Fibroblast of peridontal ligament (primary cell): ENCODE data around the gene BORCS6.
"Not testable (repeated sequence)": the region's sequence is repeated elsewhere in the genome, so short reads cannot be mapped to it uniquely, and the experiment has no call there.

Source experiments
- DNase-seq: peaks from one replicate; pipeline ENCODE4 v3.0.0-alpha.2; 2010; ENCODE audit errors: extremely low read depth

BORCS6 gene

DNA sequence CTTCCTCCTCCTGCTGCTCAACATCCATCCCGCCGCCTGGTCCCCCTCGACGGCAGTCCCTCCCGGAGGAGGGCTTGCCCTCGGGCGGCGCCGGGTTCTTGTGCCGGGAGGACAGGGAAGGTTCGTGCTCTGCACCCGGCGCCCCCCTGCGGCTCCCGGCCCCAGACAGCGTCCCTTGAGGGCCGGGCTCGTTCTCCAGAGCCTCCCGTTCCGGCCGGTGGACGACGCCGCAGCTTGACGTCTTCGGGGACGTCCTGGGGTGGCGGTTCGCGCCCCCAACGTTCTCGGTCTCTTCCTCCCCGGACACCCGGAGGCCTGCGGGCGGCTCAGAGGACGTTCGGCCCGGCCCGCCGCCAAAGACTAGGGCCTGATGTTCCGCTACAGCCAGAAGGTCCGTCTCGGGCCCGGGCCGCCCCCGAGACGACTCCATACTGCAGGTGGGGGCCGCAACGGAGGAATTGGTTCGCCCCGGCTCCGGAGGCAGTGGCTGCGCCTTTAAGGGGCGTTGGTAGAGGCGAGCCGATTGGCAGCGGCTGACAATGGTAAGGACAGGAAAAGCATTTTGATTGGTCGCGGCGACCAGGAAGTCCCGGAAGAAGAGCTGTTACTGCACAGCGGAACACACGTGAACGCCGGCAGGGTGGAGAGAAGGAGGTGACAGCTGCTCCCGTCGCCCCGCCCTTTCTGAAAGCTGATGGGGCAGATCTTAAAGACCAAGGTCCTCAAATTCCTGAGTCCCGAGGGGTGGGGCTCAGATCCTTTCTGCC is at the start of gene BORCS6:
Gene BORCS6, minus strand, starts transcription at position 470 of the 767 bp plus-strand sequence. Its CDS starts 40 bp downstream, at position 430.
- peak; percentile 97 for DNase-seq

DNA sequence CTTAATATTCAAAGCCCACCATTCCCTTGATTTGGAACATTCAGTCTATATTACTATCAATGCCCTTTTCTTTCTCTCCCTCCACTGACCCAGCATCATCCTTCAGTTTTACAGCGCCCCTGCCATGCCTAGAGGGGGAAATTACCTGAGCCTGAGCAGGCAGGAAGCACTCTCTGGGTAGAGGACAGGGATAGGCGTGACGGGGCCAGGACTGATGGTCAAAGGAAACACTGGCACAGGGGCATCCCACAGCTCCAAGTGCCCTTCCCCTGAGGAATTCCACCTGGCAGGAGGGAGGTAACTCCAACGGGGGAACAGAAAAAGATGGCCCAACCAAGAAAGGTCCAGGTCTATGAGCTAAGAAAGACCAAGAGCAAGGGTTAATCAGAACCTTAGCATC is 47.9 kb upstream of the BORCS6 start:
- no peak for DNase-seq

DNA sequence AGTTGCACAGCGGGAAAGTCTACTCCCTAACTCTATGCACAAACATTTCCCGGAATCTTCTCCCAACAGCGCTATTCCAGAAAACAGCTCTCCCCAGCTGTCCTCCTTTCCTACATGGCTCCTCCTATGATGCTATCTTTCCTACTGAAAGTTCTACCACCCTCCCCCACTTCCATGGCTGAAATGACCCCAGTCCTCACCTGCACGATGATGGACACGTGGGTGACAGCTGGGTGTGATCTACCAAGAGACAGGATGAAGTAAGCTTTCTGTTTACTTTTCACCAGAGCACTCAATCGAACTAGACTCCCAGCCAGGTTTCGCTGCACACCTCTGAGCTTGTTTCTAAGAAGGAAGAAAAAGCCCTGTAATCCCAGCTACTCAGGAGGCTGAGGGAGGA is 47.2 kb upstream of the BORCS6 start:
- no peak for DNase-seq

DNA sequence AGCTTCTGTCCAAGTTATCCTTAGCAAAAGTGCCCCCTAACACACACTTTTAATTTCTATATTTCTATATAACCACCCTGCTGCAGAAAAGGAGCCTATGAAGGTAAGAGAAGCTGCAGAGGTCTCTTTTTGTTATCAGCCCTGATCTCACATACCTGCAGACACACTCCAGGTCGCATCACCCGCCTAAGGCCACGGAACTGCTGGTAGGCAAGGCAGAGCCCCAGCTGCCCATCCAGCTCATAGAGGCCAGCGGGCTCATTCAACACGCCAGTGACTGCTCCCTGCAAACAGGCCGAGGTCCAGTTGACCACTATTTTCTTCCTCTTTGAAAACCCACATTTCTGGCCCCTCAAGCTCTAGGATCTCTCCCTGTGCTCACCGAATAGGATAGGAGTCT is 45.7 kb upstream of the BORCS6 start:
- DNase-seq, result no peak

DNA sequence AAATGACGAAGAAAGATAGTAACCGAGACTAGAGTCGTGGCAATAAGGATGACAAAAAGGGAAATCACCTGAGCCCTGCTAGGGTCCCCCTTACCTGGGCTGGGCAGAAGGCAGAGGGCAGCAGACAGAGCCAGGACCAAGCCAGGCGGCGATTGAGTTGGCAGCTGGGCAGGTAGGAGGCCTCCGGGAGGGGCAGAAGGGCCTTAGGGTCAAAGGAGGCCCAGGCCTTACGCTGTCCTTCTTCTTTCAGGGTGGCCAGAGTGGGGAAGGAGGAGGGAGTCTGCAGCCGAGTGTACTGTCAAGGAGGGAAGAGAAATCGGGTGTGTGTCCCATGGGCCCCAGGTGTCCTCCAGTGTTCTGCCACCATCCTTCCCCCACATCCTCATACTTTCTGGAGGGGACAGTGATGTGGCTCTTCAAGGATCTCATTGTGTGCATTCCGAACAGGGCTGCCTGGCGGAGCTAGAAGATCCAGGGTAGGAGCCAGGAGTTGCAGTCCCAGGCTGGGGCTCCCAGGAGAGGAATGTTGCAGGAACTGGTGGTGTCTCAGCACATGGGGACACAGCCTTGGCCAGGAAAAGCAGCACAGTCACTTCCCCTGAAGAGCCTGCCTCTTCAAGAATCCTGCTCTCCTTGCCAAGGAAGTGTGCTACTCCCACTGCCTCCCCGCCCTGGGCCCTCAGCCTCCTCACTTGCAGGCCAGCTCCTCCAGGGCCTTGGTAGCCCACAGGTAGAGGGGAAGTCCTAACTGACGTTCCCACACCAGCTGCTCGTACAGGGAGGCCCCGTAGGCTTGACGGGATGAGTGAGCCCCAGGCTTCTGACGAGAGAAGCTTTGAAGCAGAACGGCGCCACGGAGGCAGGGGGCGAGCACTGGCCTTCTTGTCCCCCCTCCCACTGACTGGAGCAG is 44.6 kb upstream of the BORCS6 start:
- no peak for DNase-seq

DNA sequence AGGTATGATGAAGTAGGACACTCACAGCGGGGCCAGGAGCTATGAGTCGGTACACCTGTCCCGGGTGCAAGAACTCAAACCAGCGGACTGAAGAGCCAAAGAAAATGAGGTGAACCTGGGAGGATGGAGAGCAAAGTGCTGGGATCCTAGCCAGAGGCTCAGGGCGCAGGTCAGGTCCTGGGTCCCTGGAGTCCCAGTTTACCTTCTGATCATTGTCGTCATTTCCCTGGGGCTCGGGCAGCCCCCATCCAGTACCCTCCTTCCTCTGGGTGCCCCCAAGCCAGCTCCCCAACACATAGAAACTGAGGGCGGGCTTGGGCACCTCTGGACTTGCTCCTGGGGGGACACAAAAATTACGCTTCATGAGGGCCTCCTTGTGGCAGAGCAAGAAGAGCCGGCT is 41.7 kb upstream of the BORCS6 start:
- no peak for DNase-seq

DNA sequence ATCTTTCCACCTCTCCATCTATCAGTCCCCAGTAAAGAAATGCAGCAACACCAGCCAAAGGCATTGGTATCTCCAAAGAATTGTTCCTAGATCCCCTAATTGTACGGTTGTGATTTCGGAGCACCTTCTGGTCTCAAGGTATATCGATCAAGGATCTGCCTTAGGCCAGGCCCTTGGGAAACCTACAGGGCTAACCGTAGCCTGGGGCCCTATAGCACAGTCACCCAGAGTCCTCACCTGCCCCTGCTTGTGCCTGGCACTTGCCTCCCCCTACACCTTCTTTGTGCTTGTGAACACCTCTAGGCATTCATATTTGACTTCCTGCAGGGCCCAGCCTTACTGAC is 37.2 kb upstream of the BORCS6 start:
- DNase-seq, result no peak

DNA sequence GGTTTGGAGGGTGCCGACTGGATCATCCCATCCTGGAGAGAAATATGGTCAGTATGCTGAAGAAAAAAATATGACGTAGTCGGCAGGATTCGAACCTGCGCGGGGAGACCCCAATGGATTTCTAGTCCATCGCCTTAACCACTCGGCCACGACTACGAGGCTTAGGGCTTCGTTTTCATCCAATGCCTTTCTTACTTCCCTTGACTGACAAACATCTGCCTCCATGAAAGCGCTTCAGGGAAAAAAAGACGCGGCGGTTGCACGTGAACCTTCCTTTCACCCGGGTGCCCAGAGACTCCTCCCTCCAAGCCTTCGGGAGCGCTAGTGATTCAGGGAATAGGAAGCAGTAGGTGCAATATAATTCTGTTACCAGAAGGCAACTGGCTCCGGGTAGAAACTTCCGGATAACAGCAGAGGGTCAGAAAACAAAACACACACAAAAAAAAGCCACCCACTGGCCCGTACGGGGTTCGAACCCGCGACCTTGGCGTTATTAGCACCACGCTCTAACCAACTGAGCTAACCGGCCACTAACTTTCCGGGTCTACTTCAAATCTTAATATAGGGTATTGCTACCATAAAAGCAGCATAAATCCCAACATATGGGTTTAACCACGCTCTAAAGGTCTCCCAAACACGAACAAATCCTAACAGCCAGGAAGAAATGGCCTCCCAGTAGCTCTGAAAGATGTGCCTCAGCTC is 36.7 kb upstream of the BORCS6 start:
- peak; percentile 93 for DNase-seq

DNA sequence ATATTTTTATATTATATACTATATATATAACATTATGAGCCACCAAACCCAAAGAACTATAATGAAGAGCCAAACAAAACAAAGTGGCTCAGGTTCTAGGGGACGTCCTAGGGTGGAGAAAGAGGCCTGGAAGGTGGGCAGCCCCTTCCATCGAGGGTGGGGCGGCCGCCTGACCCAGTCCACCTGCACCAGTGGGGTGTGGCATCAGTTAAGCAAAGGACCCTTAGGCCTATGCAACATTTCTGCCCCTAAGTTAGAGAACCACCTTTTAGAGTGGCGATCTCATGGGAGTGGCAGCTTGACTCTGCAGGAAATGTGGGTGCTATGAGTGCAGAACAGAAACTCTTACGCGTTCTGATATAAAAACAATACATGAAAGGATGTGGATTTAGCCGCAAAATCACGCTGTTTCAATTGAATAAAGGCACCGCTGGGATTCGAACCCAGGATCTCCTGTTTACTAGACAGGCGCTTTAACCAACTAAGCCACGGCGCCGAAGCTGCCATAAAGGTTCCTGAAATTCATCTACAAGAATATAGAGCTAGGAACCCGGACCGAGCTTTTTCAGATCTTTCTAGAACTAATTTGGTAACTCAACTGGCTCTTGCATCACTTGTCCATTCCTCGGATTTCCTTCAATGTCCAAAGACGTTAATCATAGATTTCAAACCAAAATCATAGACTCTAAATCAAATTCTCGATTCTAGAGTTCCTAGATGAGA is 36.0 kb upstream of the BORCS6 start:
- DNase-seq, result peak; percentile 88

DNA sequence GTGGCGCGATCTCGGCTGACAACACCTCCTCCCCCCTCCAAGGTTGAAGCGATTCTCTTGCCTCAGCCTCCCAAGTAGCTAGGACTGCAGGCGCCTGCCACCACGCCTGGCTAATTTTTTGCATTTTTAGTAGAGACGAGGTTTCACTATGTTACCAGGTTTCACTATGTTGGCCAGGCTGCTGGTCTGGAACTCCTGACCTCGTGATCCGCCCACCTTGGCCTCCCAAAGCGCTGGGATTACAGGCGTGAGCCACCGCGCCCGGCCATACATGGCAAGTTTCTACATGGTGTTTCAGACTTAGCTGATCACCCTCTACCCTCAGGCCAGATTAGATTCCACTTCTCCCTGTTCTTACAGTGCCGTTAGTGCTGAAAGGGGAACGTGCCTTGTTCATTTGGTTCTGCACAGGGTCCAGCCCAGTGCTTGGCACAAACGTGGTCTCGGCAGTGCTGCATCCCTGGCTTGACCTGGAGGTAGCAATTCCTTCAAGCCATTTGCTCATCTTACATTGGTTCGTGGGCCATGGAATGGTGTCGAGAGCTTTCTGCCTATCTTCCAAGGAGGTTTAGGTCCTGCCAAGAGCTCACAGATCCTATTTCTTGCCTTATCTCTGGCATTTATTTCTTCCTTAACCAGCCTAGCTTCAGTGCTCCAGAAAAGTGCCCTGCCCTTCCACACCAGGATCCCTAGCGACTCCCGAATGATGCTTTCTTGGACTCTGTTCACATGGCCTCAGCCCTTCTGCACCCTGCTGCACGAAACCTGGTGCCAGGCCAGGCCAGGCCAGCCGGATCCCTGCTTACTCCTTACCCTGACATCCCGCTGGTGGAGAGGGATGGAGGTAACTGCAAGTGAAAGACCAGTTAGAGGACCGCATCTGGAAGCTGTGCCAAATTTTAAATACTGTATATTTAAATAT is 35.2 kb upstream of the BORCS6 start:
- no peak for DNase-seq

DNA sequence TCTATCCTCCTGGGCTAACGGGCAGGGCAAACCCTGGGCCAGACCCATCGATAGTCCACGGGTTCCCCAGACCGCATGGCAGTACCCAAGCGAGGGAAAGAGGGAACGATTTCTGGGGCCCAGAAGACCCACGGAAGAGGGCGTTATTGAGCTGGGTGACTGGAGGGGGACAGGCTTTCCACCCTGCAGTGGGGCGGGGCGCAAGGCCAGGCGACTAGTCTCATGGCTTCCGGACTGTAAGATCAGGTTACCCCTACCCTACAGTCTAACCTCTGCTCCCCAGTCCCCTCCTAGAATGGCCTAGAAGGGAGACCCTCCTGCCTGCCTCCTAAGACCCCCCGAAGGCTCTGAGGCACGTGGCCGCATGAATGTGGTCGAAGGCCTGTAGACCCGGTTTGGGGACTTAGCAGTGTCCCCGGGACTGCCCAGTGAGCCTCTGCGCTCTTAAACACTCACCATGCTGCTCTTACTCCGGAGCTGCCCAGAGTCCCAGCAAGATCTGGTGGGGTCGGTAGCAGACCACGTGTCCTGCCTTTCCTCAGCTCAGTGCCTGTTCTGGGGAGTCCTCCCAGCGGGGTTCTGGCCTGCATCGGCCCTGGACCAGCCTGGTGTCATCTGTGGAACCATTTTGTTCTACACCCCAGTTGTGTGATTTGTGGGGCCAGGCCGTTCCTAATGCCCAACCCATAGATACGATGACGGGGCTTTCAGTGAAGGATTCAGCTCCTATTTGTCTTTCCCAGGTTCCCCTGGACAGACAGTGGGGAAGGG is 33.6 kb upstream of the BORCS6 start:
- DNase-seq, result peak; percentile 44

DNA sequence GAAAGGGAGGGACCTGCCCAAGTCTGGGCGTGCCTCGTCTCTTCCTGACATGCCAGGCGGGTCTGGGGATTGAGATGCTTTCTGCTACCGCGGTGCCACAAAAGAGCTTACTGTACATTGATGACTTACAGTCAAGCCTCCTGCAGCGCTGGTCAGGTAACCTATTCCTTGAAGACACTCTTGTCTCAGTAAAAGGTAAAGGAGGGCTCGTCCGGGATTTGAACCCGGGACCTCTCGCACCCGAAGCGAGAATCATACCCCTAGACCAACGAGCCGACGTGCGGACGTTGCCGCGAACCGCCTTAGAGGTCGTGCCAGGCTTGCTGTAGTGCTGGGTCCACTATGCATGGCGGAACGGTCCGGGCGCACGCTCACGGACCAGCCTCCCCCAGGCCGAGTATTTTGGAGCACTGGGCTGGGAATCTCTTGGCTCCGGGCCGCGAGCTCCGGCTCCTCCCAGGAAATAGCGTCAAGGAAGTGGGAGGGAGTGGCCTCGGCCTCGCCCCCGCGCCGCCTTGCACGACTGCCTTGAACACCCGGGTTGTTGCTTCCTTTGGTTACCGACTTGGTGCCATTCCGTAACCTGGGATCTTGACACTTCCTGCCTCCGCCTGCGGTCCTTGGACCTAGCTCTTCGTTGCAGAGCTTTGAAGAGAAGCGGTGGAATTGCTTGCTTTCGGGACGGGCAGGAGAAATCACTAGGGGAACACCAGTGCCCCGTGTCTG is 32.8 kb upstream of the BORCS6 start:
- DNase-seq, result peak; percentile 95

DNA sequence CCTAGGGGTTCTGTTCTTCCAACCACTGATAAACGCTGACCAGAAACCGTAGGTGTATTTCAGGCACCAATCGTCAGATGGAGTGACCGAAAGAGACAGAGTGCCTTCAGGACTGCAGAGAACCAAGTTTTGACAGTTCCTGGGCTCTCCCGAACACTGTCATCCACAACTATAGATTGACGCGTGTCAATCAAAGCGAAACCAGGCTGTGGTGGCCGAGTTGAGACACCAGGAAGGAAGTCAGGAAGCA is 32.3 kb upstream of the BORCS6 start:
- DNase-seq, result no peak

DNA sequence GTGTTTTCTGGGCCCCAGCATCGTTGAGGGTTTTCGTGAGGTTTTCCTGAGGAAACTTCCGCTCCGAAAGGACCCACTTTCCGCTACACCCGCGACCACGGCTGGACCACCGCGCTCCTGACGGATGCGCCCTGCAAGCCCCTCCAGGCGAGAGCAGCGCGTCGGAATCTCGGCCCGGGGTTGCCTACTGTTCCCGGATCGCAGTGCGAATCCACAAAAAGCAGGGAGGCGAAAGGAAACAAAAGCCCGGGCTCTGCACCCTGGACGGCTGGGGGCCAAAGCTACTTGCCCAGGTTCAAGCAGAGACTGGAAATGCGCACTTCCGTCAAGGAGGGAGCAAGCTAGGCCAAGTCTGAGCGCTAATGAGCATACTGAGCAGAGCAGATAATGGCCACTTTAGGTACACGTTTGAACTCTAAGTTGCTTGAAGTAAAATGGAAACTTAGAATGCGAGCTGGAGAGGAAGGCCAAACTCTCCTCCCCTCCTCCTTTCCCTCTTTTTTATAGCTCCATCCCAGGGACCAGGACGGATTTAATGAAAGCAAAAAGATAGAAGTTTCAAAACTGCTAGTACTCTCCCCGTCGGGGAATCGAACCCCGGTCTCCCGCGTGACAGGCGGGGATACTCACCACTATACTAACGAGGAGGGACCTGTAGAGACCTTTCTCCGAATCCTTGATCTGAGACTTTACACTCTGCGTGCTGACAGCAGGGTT is 31.8 kb upstream of the BORCS6 start:
- peak; percentile 96 for DNase-seq

DNA sequence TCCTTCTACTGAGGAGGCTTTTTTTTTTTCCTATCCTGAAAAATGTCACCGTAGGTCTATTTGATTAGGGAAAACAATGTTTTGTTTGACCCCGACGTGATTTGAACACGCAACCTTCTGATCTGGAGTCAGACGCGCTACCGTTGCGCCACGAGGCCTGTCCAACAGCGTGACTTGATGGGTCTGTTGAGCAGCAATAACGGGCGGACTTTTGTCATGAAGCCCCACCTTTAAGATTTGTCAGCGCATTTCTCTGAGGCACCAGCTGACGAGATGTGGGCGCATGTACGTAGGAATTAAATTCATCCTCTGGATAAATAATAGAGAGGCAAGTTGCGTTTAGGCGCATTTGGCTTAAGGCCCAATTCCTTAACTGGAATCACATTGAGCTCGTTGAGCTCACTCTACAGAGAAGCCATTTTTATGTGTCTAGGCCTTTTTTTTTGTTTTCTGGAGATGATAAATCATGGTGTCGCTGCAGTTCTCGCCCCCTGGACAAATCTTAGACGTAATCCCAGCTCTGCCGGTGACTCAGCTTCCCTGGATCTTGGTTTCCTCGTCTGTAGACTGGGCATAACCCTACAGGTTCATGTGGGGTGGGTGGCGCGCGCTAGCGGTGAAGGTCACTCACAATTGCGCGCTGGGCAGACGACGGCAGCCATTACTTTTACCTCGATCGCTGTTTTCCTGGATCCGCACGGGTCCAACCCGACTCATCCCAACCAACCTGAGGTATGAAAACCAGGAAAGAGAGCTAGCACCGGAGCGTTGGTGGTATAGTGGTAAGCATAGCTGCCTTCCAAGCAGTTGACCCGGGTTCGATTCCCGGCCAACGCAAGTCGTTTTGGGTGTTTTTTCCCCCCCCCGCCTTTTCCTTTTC is 31.0 kb upstream of the BORCS6 start:
- DNase-seq, result peak; percentile 94

DNA sequence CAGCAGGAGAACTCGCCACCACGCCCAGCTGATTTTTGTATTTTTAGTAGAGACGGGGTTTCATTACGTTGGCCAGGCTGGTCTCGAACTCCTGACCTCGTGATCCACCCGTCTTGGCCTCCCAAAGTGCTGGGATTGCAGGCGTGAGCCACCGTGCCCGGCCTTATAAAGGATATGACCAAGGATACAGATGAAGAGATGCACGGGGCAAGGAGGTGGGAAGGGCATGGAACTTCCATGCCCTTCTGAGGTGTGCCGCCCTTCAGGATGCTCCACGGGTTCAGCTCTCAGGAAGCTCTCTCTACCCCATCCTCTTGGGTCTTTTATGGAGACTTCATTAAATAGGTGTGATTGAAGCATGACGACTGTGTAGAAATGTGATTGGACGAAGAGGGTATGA is 24.0 kb upstream of the BORCS6 start:
- not testable (repeated sequence) for DNase-seq

DNA sequence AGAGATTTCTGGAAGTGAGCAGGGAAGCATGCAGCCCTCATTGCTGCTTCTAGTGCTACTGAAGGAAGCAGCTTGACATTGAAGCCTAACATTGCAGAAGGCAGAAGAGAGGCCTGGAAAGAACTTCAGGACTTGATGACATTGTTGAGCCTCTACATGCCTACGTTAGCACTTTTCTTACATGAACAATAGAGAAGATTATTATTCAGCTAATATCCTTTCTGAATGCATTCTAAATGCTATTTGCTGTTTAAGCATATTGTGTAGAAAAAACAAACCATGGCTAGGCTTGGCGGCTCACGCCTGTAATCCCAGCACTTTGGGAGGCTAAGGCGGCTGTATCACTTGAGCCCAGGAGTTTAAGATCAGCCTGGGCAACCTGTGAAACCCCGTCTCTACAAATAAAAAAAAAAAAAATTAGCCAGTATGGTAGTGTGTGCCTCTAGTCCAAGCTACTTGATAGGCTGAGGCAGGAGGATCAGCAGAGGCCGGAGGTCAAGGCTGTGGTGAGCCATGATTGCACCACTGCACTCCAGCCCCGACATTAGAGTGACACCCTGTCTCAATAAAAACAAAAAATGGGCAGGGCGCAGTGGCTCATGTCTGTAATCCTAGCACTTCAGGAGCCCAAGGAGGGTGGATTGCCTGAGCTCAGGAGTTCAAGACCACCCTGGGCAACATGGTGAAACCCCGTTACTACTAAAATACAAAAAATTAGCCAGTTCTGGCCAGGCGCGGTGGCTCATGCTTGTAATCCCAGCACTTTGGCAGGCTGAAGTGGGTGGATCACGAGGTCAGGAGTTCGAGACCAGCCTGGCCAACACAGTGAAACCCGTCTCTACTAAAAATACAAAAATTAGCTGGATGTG is 22.6 kb upstream of the BORCS6 start:
- no peak for DNase-seq
